Breast epithelium (tissue), 3 donors: ENCODE measurements around the gene LILRB4.
"Not testable (repeated sequence)": the region's sequence is repeated elsewhere in the genome, so short reads cannot be mapped to it uniquely, and the experiment has no call there.

Source experiments
- POLR2A ChIP-seq: fragments of 450-650 bp; IDR thresholded peaks from one replicate; pipeline ENCODE4 v1.6.1; 2016; ENCODE audit warnings: antibody characterized with exemption, mild to moderate bottlenecking, moderate library complexity
- TF ChIP-seq, protein P1 (sequence below), 3 donors: fragments of 450-650 bp; IDR thresholded peaks; one replicate each; pipeline ENCODE4 v1.5.1; 2016 to 2017; ENCODE audit warnings: antibody characterized with exemption in 3 of 3, mild to moderate bottlenecking in 3 of 3, moderate library complexity in 3 of 3

DNA sequence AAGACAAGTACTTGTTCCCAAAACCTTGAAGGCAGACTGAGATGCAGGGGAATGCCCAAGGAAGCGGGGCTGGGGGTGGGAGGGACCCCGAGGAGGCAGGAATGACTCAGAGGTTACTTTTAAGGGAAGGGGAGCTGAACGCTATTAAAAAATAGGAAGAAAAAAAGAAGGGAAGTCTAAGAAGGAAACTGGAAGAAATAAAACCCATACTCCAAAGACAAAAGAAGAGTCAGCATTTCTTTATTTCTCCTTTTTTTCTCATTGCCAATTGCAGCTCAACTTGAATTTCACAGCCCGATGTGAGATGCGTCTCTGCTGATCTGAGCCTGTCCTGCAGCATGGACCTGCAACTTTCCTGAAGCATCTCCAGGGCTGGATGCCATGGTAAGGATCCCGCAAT is 19.2 kb upstream of the LILRB4 start:
- TF ChIP-seq, protein P1, sequence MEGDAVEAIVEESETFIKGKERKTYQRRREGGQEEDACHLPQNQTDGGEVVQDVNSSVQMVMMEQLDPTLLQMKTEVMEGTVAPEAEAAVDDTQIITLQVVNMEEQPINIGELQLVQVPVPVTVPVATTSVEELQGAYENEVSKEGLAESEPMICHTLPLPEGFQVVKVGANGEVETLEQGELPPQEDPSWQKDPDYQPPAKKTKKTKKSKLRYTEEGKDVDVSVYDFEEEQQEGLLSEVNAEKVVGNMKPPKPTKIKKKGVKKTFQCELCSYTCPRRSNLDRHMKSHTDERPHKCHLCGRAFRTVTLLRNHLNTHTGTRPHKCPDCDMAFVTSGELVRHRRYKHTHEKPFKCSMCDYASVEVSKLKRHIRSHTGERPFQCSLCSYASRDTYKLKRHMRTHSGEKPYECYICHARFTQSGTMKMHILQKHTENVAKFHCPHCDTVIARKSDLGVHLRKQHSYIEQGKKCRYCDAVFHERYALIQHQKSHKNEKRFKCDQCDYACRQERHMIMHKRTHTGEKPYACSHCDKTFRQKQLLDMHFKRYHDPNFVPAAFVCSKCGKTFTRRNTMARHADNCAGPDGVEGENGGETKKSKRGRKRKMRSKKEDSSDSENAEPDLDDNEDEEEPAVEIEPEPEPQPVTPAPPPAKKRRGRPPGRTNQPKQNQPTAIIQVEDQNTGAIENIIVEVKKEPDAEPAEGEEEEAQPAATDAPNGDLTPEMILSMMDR (IDR thresholded peaks at IDR 0.05), result not testable (repeated sequence)
- TF ChIP-seq POLR2A, result not testable (repeated sequence)
